MM.1S (cell line): Measurements from ENCODE around the gene CNNM2.

Source experiments
- DNase-seq: peaks from one replicate; pipeline ENCODE4 v3.0.0-alpha.2; 2015
- H2AFZ ChIP-seq: fragments of 300-600 bp; sonication (generic); 2 replicates; pipeline ENCODE4 v1.6.0; 2016; ENCODE audit warnings: antibody characterized with exemption, low read length
- H3F3A ChIP-seq: fragments of 300-600 bp; sonication (generic); 2 replicates; pipeline ENCODE4 v1.6.1; 2016; ENCODE audit warnings: mild to moderate bottlenecking, antibody characterized with exemption, low read length, moderate library complexity, mixed read lengths; ENCODE audit not compliant: insufficient read depth
- H3K27ac ChIP-seq: fragments of 300-600 bp; sonication (generic); 2 replicates; pipeline ENCODE4 v1.5.1; 2016; ENCODE audit warnings: mild to moderate bottlenecking, low read length
- H3K27me3 ChIP-seq: fragments of 300-600 bp; sonication (generic); replicated peaks from 2 replicates; pipeline ENCODE4 v1.6.0; 2016; ENCODE audit warnings: low read length; ENCODE audit not compliant: insufficient read depth
- H3K36me3 ChIP-seq: fragments of 300-600 bp; sonication (generic); replicated peaks from 2 replicates; pipeline ENCODE4 v1.6.1; 2016; ENCODE audit warnings: mild to moderate bottlenecking, low read length, mixed read lengths; ENCODE audit not compliant: insufficient read depth
- H3K4me1 ChIP-seq: fragments of 300-600 bp; sonication (generic); 2 replicates; pipeline ENCODE4 v1.6.1; 2016; ENCODE audit warnings: low read length, mixed read lengths
- H3K4me2 ChIP-seq: fragments of 300-600 bp; sonication (generic); 2 replicates; pipeline ENCODE4 v1.6.0; 2016; ENCODE audit warnings: low read depth, low read length
- H3K4me3 ChIP-seq: fragments of 300-600 bp; sonication (generic); 2 replicates; pipeline ENCODE4 v1.5.1; 2016; ENCODE audit warnings: low read length, mixed read lengths
- H3K79me2 ChIP-seq: fragments of 300-600 bp; sonication (generic); 2 replicates; pipeline ENCODE4 v1.6.1; 2016; ENCODE audit warnings: mixed run types, low read length, mixed read lengths
- H3K9ac ChIP-seq: fragments of 300-600 bp; sonication (generic); 2 replicates; pipeline ENCODE4 v1.6.1; 2016; ENCODE audit warnings: low read length, mixed read lengths
- H3K9me2 ChIP-seq: fragments of 300-600 bp; sonication (generic); replicated peaks from 2 replicates; pipeline ENCODE4 v1.6.1; 2016; ENCODE audit warnings: mild to moderate bottlenecking, low read length, mixed read lengths; ENCODE audit not compliant: insufficient read depth
- H3K9me3 ChIP-seq: fragments of 300-600 bp; sonication (generic); replicated peaks from 2 replicates; pipeline ENCODE4 v1.6.1; 2016; ENCODE audit warnings: mild to moderate bottlenecking, low read length, mixed read lengths; ENCODE audit not compliant: insufficient read depth
- H4K20me1 ChIP-seq: fragments of 300-600 bp; sonication (generic); 2 replicates; pipeline ENCODE4 v1.6.1; 2016; ENCODE audit warnings: mild to moderate bottlenecking, low read length, moderate library complexity, mixed read lengths; ENCODE audit not compliant: insufficient read depth
- CTCF ChIP-seq: fragments of 300-600 bp; sonication (generic); IDR thresholded peaks from 2 replicates; pipeline ENCODE4 v1.5.1; 2016; ENCODE audit warnings: antibody characterized with exemption, low read length, mixed read lengths
- EZH2 ChIP-seq: fragments of 300-600 bp; sonication (generic); optimal IDR thresholded peaks from 2 replicates; pipeline ENCODE3; 2017; ENCODE audit warnings: low read depth, mild to moderate bottlenecking, antibody characterized with exemption, low read length, mixed read lengths
- EZH2phosphoT487 ChIP-seq: fragments of 300-600 bp; sonication (generic); IDR thresholded peaks from 2 replicates; pipeline ENCODE4 v1.6.1; 2018; ENCODE audit warnings: antibody characterized with exemption, low read length

CNNM2 gene

GRCh38 chr10:103079100-103079499, 161.0 kb downstream of the CNNM2 start:
- no peaks in the 10 kb centered on the region for H3K4me1 ChIP-seq
- H2AFZ ChIP-seq = no peak overlapping the region
- H3K79me2 ChIP-seq = no peaks in the 10 kb centered on the region
- H3K27ac ChIP-seq = no peak overlapping the region
- H3K9me2 ChIP-seq = no peaks in the 10 kb centered on the region
- no peak overlapping the region for H3K4me3 ChIP-seq
- H3K9ac ChIP-seq = no peak overlapping the region
- no peaks in the 10 kb centered on the region for H3F3A ChIP-seq
- TF ChIP-seq EZH2 = no peak
- TF ChIP-seq EZH2phosphoT487 = no peak
- TF ChIP-seq CTCF = no peak
- no peaks in the 10 kb centered on the region for H3K9me3 ChIP-seq
- no peak overlapping the region for H3K4me2 ChIP-seq
- no peaks in the 10 kb centered on the region for H4K20me1 ChIP-seq
- H3K36me3 ChIP-seq = no peaks in the 10 kb centered on the region
- DNase-seq = no peak
- no peaks in the 10 kb centered on the region for H3K27me3 ChIP-seq

- Histone ChIP-seq H3K4me1 (no peaks in the 10 kb centered on the region), H3K27ac (no peak overlapping the region), H3K9me2 (no peaks in the 10 kb centered on the region), H3K4me3 (no peak overlapping the region), H3K79me2 (no peaks in the 10 kb centered on the region), H4K20me1 (no peaks in the 10 kb centered on the region), H3K4me2 (no peak overlapping the region), H3K9ac (no peak overlapping the region), H3K9me3 (no peaks in the 10 kb centered on the region), H2AFZ (no peak overlapping the region), H3K27me3 (no peaks in the 10 kb centered on the region), H3K36me3 (no peaks in the 10 kb centered on the region), H3F3A (no peaks in the 10 kb centered on the region)
- TF ChIP-seq EZH2 = no peak
- no peak for TF ChIP-seq CTCF
- no peak for TF ChIP-seq EZH2phosphoT487
- no peak for DNase-seq
Observed at GRCh38 chr10:103079946-103080345, 161.9 kb downstream of the CNNM2 start.

GRCh38 chr10:103080891-103081581, 162.9 kb downstream of the CNNM2 start:
- Histone ChIP-seq H3F3A (no peaks in the 10 kb centered on the region), H3K4me1 (no peaks in the 10 kb centered on the region), H3K9me3 (no peaks in the 10 kb centered on the region), H3K4me2 (no peak overlapping the region), H3K36me3 (no peaks in the 10 kb centered on the region), H3K4me3 (no peak overlapping the region), H3K9ac (no peak overlapping the region), H3K27ac (no peak overlapping the region), H2AFZ (no peak overlapping the region), H3K9me2 (no peaks in the 10 kb centered on the region), H4K20me1 (no peaks in the 10 kb centered on the region), H3K27me3 (no peaks in the 10 kb centered on the region), H3K79me2 (no peaks in the 10 kb centered on the region)
- DNase-seq = no peak
- TF ChIP-seq EZH2 = no peak
- TF ChIP-seq EZH2phosphoT487 = no peak
- no peak for TF ChIP-seq CTCF
